H54 (cell line): ENCODE measurements around the gene TBC1D17.

Experiments
- DNase-seq: peaks from one replicate; pipeline ENCODE4 v3.0.0; 2011; ENCODE audit warnings: low spot score, mixed read lengths; ENCODE audit not compliant: insufficient read length
- FAIRE-seq: peaks from 3 replicates; lab custom pipeline; 2011; peaks lifted over from hg19 to GRCh38; lab: Jason Lieb, UNC
- POLR2A ChIP-seq: IDR thresholded peaks from 2 replicates; pipeline ENCODE4 v1.6.1; 2011; ENCODE audit warnings: low read depth, mild to moderate bottlenecking, low read length

The TBC1D17 gene

GRCh38 chr19:49840736-49841249 lies 36.7 kb upstream of the TBC1D17 start:
- no peak for DNase-seq
- FAIRE-seq: no peak
- no peak for TF ChIP-seq POLR2A

DNA sequence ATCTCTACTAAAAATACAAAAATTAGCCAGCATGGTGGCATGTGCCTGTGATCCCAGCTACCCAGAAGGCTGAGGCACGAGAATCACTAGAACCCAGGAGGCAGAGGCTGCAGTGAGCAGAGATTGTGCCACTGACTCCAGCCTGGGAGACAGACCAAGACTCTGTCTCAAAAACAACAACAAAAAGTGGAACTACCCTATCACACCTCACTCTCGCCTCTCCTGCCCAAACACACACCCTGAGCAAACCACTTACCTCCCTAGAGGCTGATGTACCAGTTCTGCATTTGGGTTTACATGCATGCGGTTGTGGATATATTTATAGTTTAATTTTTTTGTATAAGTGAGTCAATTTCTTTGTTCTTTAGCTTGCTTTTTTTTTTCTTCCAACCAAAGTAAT lies 34.2 kb upstream of the TBC1D17 start:
- no peak for TF ChIP-seq POLR2A
- DNase-seq: no peak
- FAIRE-seq: no peak

DNA sequence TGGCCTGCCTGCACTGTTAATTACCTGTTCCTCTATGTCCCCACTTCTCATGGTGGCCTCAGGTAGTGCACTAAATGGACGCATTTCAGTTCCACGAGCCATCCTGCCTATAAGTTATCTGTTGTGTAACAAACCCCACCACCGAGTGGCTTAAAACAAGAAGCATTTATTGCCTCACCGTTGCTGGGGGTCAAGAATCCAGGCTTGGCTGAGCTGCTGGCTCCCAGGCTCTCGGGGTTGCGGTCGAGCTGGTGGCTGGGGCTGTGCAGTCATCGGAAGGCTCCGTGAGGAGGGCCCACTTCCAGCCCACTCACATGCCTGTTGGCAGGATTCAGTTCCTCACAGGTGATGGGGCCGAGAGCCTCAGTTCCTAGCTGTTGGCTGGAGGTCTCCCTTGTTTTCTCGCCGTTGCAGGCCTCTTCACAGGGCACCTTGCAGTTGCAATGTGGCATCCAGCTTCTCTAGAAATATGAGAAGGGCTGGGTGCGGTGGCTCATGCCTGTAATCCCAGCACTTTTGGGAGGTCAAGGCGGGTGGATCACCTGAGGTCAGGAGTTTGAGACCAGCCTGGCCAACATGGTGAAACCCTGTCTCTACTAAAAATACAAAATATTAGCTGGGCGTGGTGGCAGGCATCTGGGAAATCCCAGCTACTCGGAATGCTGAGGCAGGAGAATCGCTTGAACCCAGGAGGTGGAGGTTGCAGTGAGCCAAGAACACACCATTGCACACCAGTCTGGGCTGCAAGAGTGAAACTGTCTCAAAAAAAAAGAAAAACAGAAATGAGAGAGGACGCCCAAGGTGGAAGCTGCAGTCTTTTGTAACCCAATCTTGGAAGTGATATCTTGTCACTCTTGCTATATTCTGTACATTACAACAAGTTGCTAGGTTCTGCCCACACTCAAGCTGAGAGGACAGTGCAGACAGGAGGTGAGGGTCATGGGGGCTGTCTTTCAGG lies 33.1 kb upstream of the TBC1D17 start:
- no peak for FAIRE-seq
- no peak for DNase-seq

GRCh38 chr19:49845414-49845813 lies 32.1 kb upstream of the TBC1D17 start:
- no peak for TF ChIP-seq POLR2A
- DNase-seq (no peak), FAIRE-seq (no peak)

More for the DNA sequence above, 33.1 kb upstream of the TBC1D17 start:
- TF ChIP-seq POLR2A: no peak

GRCh38 chr19:49846408-49846807 lies 31.1 kb upstream of the TBC1D17 start:
- FAIRE-seq (no peak), DNase-seq (no peak)
- no peak for TF ChIP-seq POLR2A

GRCh38 chr19:49847731-49848696 lies 29.5 kb upstream of the TBC1D17 start:
- no peak for FAIRE-seq
- no peak for TF ChIP-seq POLR2A
- peak; percentile 90 for DNase-seq

- no peak for TF ChIP-seq POLR2A
- DNase-seq (no peak), FAIRE-seq (no peak)
Observed at GRCh38 chr19:49848938-49849337, 28.6 kb upstream of the TBC1D17 start.

DNA sequence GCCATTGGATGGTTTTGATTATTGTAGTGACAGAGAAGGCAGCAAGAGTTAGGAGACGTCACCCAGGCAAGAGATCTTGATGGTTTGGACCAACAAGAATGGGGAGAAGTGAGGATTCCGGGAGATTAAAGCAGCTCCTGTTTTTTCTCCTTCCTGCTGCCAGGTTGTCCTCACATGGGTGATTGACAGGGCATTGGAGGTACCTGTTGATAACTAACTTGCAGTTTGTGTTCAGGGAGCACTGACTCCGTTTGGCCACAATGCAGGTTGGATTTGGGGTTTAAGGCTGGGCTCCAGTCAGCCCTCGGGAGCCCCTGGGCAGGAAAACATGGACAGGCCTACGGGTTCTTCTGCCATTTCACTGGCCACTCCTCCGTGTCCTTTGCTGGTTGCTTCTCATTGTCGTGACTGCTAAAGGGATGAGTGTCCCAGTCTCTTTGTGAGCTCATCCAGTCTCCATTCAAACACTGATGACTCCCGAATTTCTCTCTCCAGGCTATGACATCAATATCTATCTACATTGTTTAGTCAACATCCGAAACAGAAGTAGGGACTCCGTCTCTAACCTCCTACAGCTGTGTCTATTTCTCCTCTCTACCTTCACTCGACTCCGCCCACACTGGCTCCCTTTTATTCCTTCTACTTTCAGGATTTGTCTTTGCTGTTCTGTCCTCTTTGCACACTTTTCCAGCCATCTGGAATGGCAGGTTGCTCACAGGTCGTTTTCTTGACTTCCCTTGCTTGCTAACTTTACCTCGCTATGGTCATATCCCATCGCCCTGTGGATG lies 27.9 kb upstream of the TBC1D17 start:
- no peak for TF ChIP-seq POLR2A
- FAIRE-seq: no peak
- DNase-seq: no peak

GRCh38 chr19:49850221-49850486 lies 27.3 kb upstream of the TBC1D17 start:
- no peak for TF ChIP-seq POLR2A
- FAIRE-seq: no peak
- DNase-seq: no peak

- DNase-seq (peak; percentile 97), FAIRE-seq (no peak)
- TF ChIP-seq POLR2A: peak; percentile 76
Observed at GRCh38 chr19:49850487-49851342, 26.8 kb upstream of the TBC1D17 start, which contains the start of gene PTOV1. TSS of gene PTOV1 (plus strand) at chr19:49851159.

GRCh38 chr19:49851456-49852259 lies 25.8 kb upstream of the TBC1D17 start:
- no peak for TF ChIP-seq POLR2A
- FAIRE-seq (no peak), DNase-seq (no peak)
